ENCODE results near the gene TMTC2.
"Not testable (repeated sequence)": the region's sequence is repeated elsewhere in the genome, so short reads cannot be mapped to it uniquely, and the experiment has no call there.

Gene TMTC2

GRCh38 chr12:83093426-83093825, 406.7 kb downstream of the TMTC2 start:
- DNase-seq: no peak

GRCh38 chr12:83097643-83098342, 411.1 kb downstream of the TMTC2 start:
- no peak for DNase-seq

GRCh38 chr12:83099436-83099835, 412.7 kb downstream of the TMTC2 start:
- no peak for DNase-seq

- no peak for DNase-seq
Observed at GRCh38 chr12:83102499-83102898, 415.8 kb downstream of the TMTC2 start.

- no peak for DNase-seq
Observed at GRCh38 chr12:83106873-83107272, 420.2 kb downstream of the TMTC2 start.

GRCh38 chr12:83110424-83110823, 423.7 kb downstream of the TMTC2 start:
- DNase-seq: no peak

GRCh38 chr12:83113945-83114344, 427.2 kb downstream of the TMTC2 start:
- no peak for DNase-seq

- no peak for DNase-seq
Observed at GRCh38 chr12:83114966-83115365, 428.3 kb downstream of the TMTC2 start.

- DNase-seq: not testable (repeated sequence)
Observed at GRCh38 chr12:83117926-83118325, 431.2 kb downstream of the TMTC2 start.

GRCh38 chr12:83121897-83122622, 435.4 kb downstream of the TMTC2 start:
- DNase-seq: no peak

GRCh38 chr12:83122623-83122934, 435.9 kb downstream of the TMTC2 start:
- DNase-seq: no peak

GRCh38 chr12:83123039-83123438, 436.3 kb downstream of the TMTC2 start:
- DNase-seq: no peak

- DNase-seq: no peak
Observed at GRCh38 chr12:83128540-83128939, 441.8 kb downstream of the TMTC2 start.

- no peak for DNase-seq
Observed at GRCh38 chr12:83130178-83130577, 443.5 kb downstream of the TMTC2 start.

- no peak for DNase-seq
Observed at GRCh38 chr12:83132360-83132759, 445.7 kb downstream of the TMTC2 start.

- no peak for DNase-seq
Observed at GRCh38 chr12:83136411-83136810, 449.7 kb downstream of the TMTC2 start.

- no peak for DNase-seq
Observed at GRCh38 chr12:83140135-83140534, 453.4 kb downstream of the TMTC2 start.

- no peak for DNase-seq
Observed at GRCh38 chr12:83141460-83141994, 454.8 kb downstream of the TMTC2 start.

- no peak for DNase-seq
Observed at GRCh38 chr12:83142914-83143313, 456.2 kb downstream of the TMTC2 start.

- peak; percentile 61 for DNase-seq
Observed at GRCh38 chr12:83143950-83144349, 457.2 kb downstream of the TMTC2 start.

GRCh38 chr12:83145325-83145840, 458.7 kb downstream of the TMTC2 start:
- no peak for DNase-seq

GRCh38 chr12:83147341-83147740, 460.6 kb downstream of the TMTC2 start:
- no peak for DNase-seq

- DNase-seq: no peak
Observed at GRCh38 chr12:83149987-83150386, 463.3 kb downstream of the TMTC2 start.

GRCh38 chr12:83150465-83151189, 463.9 kb downstream of the TMTC2 start:
- no peak for DNase-seq
